Keratinocyte (primary cell): ENCODE measurements around the gene CRACR2A.

ENCODE experiments used
- CTCF ChIP-seq, 3 experiments: IDR thresholded peaks in 1 of 3; conservative IDR thresholded peaks in 1 of 3; optimal IDR thresholded peaks in 1 of 3; 2 replicates in 2 of 3; 3 replicates in 1 of 3; pipeline versions ENCODE3 to v1.5.1; 2011; ENCODE audit warnings: low read length in 3 of 3, mild to moderate bottlenecking in 3 of 3, moderate library complexity in 2 of 3, control low read depth in 1 of 3, inconsistent platforms in 1 of 3; ENCODE audit not compliant: insufficient read depth in 2 of 3; ENCODE audit errors: extremely low read depth in 1 of 3
- EZH2 ChIP-seq: IDR thresholded peaks from one replicate; pipeline ENCODE4 v1.6.1; 2012; ENCODE audit warnings: inconsistent platforms, mild to moderate bottlenecking, low read length, moderate library complexity

- TF ChIP-seq CTCF (optimal IDR thresholded peaks at IDR 0.05 in 1 of 3, IDR thresholded peaks at IDR 0.05 in 1 of 3, conservative IDR thresholded peaks at IDR 0.05 in 1 of 3; ENCODE audit: extremely low read depth in 1 of 3, insufficient read depth in 2 of 3, low read length in 3 of 3) (no peak), EZH2 (no peak)
Observed at GRCh38 chr12:3604286-3604685, 148.6 kb downstream of the CRACR2A start.
